Common myeloid progenitor, CD34-positive (primary cell): ENCODE measurements around the gene RPP40.

Experiments used
- CTCF ChIA-PET: fragments of 350-600 bp; sonication (Branson Sonifier 250); formaldehyde crosslinking; loops from one replicate; lab custom pipeline; 2021; ENCODE audit warnings: antibody characterized with exemption; lab: Charles Lee
- POLR2A ChIA-PET: fragments of 350-600 bp; sonication (Branson Sonifier 250); formaldehyde crosslinking; loops from one replicate; lab custom pipeline; 2021; ENCODE audit warnings: antibody characterized with exemption; lab: Charles Lee
- DNase-seq, 3 donors: peaks; one replicate each; pipeline versions ENCODE4 v3.0.0 to v3.0.0-alpha.2; 2013
- H3K27ac ChIP-seq, 2 experiments: 1 replicate in 1 of 2; 2 replicates in 1 of 2; pipeline ENCODE4 v1.7.0; 2013; ENCODE audit warnings: inconsistent platforms in 2 of 2, low read length in 2 of 2, mild to moderate bottlenecking in 2 of 2, low read depth in 1 of 2, moderate library complexity in 1 of 2; ENCODE audit not compliant: severe bottlenecking in 2 of 2, insufficient read depth in 1 of 2, poor library complexity in 1 of 2
- H3K27me3 ChIP-seq, 5 experiments: replicated peaks in 2 of 5; 1 replicate in 3 of 5; 2 replicates in 2 of 5; pipeline versions ENCODE4 v1.6.1 to v1.7.0; 2013; ENCODE audit warnings: low read length in 4 of 5, mild to moderate bottlenecking in 2 of 5, moderate library complexity in 2 of 5, inconsistent platforms in 1 of 5; ENCODE audit not compliant: insufficient read depth in 5 of 5, control insufficient read depth in 4 of 5
- H3K36me3 ChIP-seq, 4 experiments: 1 replicate in 2 of 4; 2 replicates in 2 of 4; pipeline versions ENCODE4 v1.6.1 to v1.7.0; 2013; ENCODE audit warnings: low read length in 3 of 4, control low read depth in 1 of 4, mild to moderate bottlenecking in 1 of 4; ENCODE audit not compliant: control insufficient read depth in 4 of 4, insufficient read depth in 4 of 4
- H3K4me1 ChIP-seq, 4 experiments: 1 replicate in 3 of 4; 2 replicates in 1 of 4; pipeline versions ENCODE4 v1.6.1 to v1.7.1; 2013; ENCODE audit warnings: low read length in 3 of 4, mild to moderate bottlenecking in 3 of 4, control low read depth in 1 of 4, inconsistent platforms in 1 of 4, moderate library complexity in 1 of 4; ENCODE audit not compliant: control insufficient read depth in 4 of 4, insufficient read depth in 4 of 4; ENCODE audit errors: control extremely low read depth in 1 of 4
- H3K4me3 ChIP-seq, 7 experiments: 1 replicate in 4 of 7; 2 replicates in 3 of 7; pipeline versions ENCODE4 v1.5.1 to v1.7.0; 2013; ENCODE audit warnings: mild to moderate bottlenecking in 7 of 7, low read length in 6 of 7, moderate library complexity in 6 of 7, inconsistent platforms in 2 of 7, low read depth in 2 of 7, control low read depth in 1 of 7; ENCODE audit not compliant: insufficient read depth in 4 of 7, control insufficient read depth in 1 of 7; ENCODE audit errors: extremely low read depth in 1 of 7
- H3K9me3 ChIP-seq, 5 experiments: 1 replicate in 4 of 5; 2 replicates in 1 of 5; pipeline versions ENCODE4 v1.6.1 to v1.7.1; 2013; ENCODE audit warnings: low read length in 4 of 5, mild to moderate bottlenecking in 2 of 5, inconsistent platforms in 1 of 5, low read depth in 1 of 5, moderate library complexity in 1 of 5; ENCODE audit not compliant: control insufficient read depth in 4 of 5, insufficient read depth in 2 of 5; ENCODE audit errors: control extremely low read depth in 1 of 5
- WGBS: methylation state at CpG from one replicate; pipeline ENCODE4 v1.1.5; 2013; ENCODE audit not compliant: insufficient coverage; 5-methylcytosine and 5-hydroxymethylcytosine counted together

The RPP40 gene

DNA sequence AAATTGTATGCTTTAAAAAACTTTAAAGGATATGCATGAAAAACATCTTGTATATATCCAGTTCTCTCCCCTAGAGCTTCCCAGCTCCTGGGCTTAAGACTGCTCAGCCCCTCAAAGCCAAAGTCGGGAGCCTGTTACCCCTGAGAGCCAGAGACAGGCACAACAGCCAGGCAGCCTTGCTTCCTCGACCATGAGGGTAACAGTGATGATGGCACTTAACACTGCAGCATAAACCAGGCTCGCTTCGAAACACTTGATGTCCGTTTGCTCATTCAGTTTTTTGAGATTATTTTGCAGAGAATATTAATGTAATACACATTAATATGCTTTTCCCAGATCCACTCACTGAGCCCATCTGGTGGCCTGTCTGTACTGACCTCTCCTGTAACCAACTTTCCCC lies 47.2 kb downstream of the RPP40 start:
- 100% methylated on average over 2 of the region's 5 CpGs for WGBS

DNA sequence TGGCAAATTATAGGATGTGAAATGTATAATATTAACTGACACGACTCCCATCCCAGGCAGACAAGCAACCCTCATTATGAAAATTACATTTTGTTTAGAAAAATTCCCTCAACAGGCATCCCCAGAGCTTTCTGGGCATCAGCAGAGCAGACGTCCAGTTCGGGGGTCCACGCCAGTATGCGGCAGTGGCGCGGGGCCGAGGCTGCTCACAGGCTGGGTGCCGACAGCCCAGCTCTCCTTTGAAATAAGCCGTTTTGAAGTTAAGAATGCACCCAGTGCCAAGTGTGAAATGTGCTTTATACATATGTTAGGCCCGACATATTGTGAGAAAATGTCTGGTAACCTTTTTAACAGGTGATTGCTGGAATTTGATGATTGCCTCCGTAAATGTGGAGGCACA lies 50.4 kb downstream of the RPP40 start:
- ChIA-PET POLR2A (no interaction called here), CTCF (no interaction called here)
- Histone ChIP-seq H3K9me3 (no peaks in the 10 kb centered on the region), H3K27ac (no peak overlapping the region), H3K4me1 (no peaks in the 10 kb centered on the region), H3K36me3 (peaks cover 4 to 49% (median 31%) of the 10 kb centered on the region in 4 experiments), H3K27me3 (no peaks in the 10 kb centered on the region), H3K4me3 (no peak overlapping the region)
- WGBS: 99% methylated on average over 9 of the region's 12 CpGs
- DNase-seq: no peak

More for the DNA sequence above, 47.2 kb downstream of the RPP40 start:
- no peak overlapping the region for H3K27ac ChIP-seq
- ChIA-PET CTCF (interaction anchor here (1.1 kb wide), 1 partner anchor 15 kb away, joined by 5 read pairs; no protein-coding TSS in a partner anchor), POLR2A (no interaction called here)
- no peaks in the 10 kb centered on the region for H3K9me3 ChIP-seq
- no peak overlapping the region for H3K4me3 ChIP-seq
- H3K36me3 ChIP-seq: peaks cover 0 to 31% (median 16%) of the 10 kb centered on the region in 4 experiments
- H3K27me3 ChIP-seq: no peaks in the 10 kb centered on the region
- no peak for DNase-seq
- no peaks in the 10 kb centered on the region for H3K4me1 ChIP-seq

DNA sequence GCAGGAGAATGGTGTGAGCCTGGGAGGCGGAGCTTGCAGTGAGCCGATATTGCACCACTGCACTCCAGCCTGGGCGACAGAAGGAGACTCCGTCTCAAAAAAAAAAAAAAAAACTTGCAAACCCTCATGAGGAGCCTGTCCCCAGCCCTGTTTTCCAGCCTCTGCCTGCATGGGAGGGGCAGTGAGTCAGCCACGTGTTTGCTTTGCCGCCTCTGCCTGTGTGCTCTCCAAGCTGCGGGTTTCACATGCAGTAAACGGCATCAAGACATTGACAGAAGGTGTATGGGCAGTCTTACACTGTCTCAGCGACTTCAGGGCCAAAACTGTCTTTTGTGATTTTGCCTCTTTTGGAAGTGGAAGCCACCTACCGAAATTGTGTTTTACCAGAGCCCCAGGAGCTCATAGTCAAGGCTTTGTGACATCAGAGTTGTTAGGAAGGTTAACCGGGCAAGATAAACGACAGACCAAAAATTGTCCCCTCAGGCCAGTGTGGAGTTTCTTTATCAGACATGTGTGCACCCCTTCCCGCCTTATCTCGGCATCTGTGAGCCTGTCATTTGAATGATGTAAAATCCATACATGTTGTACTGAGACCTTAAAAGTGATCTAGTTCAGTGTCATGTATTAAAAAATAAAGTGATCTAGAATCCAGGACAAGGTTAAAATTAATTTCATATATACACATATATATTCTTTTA lies 52.9 kb downstream of the RPP40 start:
- POLR2A ChIA-PET: no interaction called here
- no peak overlapping the region for H3K4me3 ChIP-seq

DNA sequence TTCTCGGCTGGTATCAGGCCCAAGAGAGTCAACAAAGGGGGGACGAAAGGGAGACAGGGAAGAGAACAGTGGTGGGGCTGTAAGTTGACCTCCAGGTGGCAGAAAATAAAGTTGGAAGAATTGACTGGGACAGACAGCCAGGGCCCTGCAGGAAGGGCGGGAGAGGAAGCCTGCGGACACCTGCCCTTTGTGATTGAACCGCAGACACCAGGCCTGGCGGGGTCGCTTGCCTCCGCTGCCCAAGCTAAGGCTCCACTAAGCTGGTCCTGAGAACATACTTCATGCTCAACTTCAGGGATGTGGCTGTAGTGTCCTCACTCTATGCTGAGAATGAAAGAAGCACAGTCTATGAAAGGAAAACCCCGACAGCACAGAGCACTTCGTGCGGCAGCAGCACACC lies 53.8 kb downstream of the RPP40 start:
- CTCF ChIA-PET: no interaction called here
- H3K36me3 ChIP-seq: peaks cover 7 to 73% (median 49%) of the 10 kb centered on the region in 4 experiments

More for the DNA sequence above, 52.9 kb downstream of the RPP40 start:
- WGBS: 97% methylated on average over 9 of the region's 14 CpGs
- Histone ChIP-seq H3K27ac (no peak overlapping the region), H3K4me1 (no peaks in the 10 kb centered on the region), H3K27me3 (no peaks in the 10 kb centered on the region), H3K9me3 (no peaks in the 10 kb centered on the region), H3K36me3 (peaks cover 7 to 68% (median 44%) of the 10 kb centered on the region in 4 experiments)
- CTCF ChIA-PET: interaction anchor here (1.4 kb wide), 1 partner anchor 16 kb away, joined by 3 read pairs; no protein-coding TSS in a partner anchor
- no peak for DNase-seq

DNA sequence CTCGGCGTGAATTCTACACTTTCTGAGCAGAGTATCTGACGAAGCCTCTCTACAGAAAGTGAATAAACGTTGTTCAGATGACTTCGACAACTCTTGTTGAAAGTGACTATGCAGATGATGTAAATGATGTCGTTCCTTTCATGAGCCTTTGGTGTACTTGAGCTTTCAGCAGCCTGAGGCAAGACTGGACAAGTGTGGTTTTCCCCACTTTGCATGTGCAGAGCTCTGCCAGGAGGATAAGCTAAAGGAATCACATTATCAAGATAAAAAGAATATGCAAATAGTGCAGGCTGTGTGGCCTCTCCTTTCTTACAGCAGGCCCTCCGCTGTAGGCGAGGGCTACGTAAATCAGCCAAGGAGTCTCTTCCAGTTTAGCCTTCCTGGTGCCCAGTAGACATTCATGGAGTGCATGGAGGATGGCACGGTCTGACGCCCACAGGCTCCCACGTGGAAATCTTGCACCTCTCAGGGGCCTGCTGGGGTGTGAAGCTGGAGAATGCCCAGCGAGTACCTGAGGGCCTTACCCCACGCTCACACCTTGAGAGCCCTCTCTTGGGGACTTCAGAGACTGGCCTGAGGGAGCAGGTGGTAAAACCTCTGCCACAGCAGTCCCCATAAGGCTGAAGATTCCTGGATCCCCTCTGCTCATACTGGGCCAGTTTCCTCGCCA lies 54.9 kb downstream of the RPP40 start:
- POLR2A ChIA-PET: no interaction called here
- Histone ChIP-seq H3K4me1 (no peaks in the 10 kb centered on the region), H3K4me3 (no peak overlapping the region), H3K27ac (no peak overlapping the region), H3K36me3 (peaks cover 7 to 83% (median 52%) of the 10 kb centered on the region in 4 experiments), H3K9me3 (no peaks in the 10 kb centered on the region), H3K27me3 (no peaks in the 10 kb centered on the region)
- CTCF ChIA-PET: interaction anchor here (0.6 kb wide), 1 partner anchor 232 kb away, joined by 4 read pairs; no protein-coding TSS in a partner anchor
- no peak for DNase-seq
- 96% methylated on average over 13 of the region's 15 CpGs for WGBS

More for the DNA sequence above, 53.8 kb downstream of the RPP40 start:
- POLR2A ChIA-PET: no interaction called here
- Histone ChIP-seq H3K27ac (no peak overlapping the region), H3K9me3 (no peaks in the 10 kb centered on the region), H3K27me3 (no peaks in the 10 kb centered on the region), H3K4me1 (no peaks in the 10 kb centered on the region), H3K4me3 (no peak overlapping the region)
- no peak for DNase-seq
- WGBS: 95% methylated on average over 11 of the region's 11 CpGs

DNA sequence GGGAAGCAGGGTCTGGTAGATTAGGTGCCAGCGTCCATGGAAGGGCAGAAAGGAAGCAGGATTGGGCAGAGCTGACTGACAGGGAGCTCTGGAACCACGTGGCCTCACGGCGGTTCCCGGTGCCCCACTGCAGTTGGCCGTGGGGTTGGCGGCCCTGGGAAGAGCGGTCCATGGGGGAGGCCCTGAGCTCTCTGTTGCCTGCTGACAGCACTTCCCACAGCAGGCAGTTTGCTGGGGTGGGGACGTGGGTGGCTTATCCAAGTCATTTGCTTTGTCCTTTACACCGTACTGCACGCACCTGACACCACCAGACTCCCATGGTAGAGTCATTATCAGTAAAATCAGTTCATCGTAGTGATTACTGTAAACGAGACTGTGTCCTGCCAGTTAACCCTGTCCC lies 56.1 kb downstream of the RPP40 start:
- Histone ChIP-seq H3K9me3 (no peaks in the 10 kb centered on the region), H3K27ac (no peak overlapping the region), H3K36me3 (peaks cover 7 to 76% (median 47%) of the 10 kb centered on the region in 4 experiments), H3K27me3 (no peaks in the 10 kb centered on the region), H3K4me3 (no peak overlapping the region), H3K4me1 (peaks cover 0 to 5% (median 3%) of the 10 kb centered on the region in 4 experiments)
- CTCF ChIA-PET: no interaction called here
- POLR2A ChIA-PET: no interaction called here
- WGBS: 95% methylated on average over 12 of the region's 13 CpGs
- DNase-seq: no peak

DNA sequence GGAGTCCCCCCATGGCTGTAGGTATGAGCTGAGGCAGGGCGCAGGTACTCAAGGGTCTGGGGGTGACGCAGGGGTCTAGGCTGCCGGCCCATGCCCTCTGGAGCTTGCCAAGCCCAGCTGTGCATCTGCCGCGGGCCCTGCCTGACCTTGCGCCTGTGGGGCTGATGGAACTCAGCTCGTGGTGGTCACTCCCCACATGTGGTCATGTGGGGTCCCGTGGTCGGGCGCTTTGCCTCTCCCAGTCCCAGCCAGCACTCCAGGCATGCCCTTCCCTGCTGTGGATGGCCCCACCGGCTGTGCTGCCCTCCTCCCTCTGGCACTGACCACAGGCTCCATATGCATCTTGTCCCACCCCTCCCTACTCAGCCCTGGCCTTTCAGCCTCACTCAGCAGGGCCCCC lies 57.3 kb downstream of the RPP40 start:
- Histone ChIP-seq H3K9me3 (no peaks in the 10 kb centered on the region), H3K36me3 (peaks cover 7 to 65% (median 39%) of the 10 kb centered on the region in 4 experiments)
- WGBS: 95% methylated on average over 11 of the region's 11 CpGs

More for the DNA sequence above, 57.3 kb downstream of the RPP40 start:
- Histone ChIP-seq H3K27ac (no peak overlapping the region), H3K4me1 (peaks cover 0 to 17% (median 13%) of the 10 kb centered on the region in 4 experiments), H3K27me3 (no peaks in the 10 kb centered on the region), H3K4me3 (no peak overlapping the region)
- no peak for DNase-seq
- POLR2A ChIA-PET: no interaction called here
- CTCF ChIA-PET: interaction anchor here (0.7 kb wide), 1 partner anchor 918 kb away, joined by 3 read pairs; no protein-coding TSS in a partner anchor
